Natural killer cell treated with Interleukin-12 subunit alpha and Interleukin-12 subunit beta and Interleukin-15 and Interleukin-18, amount 100 ng/mL, for 72 hours (primary cell): ENCODE results near the gene EFCAB9. TPM values are rescaled to one million over a fixed set of nuclear protein-coding genes. Genes with fewer than 3 reads are reported as not detected.
"Not testable (repeated sequence)": the region's sequence is repeated elsewhere in the genome, so short reads cannot be mapped to it uniquely, and the experiment has no call there.

Experiments used
- ATAC-seq, 2 donors: fragments of 150-1000 bp; cut with Tn5 transposase in 1 of 2; sonication (Bioruptor Pico), chemical (Tn5 transposase) in 1 of 2; 2 replicates each; pipeline ENCODE4 v1.10.0; 2021
- DNase-seq: peaks from one replicate; pipeline ENCODE4 v3.0.0; 2022; ENCODE audit warnings: low spot score
- H3K27ac Mint-ChIP-seq, 2 donors: 1 replicate in 1 of 2; 2 replicates in 1 of 2; pipeline ENCODE4 v1.8.0; 2022; ENCODE audit warnings: mixed read lengths in 2 of 2, mild to moderate bottlenecking in 1 of 2, moderate library complexity in 1 of 2
- H3K27me3 Mint-ChIP-seq, 2 donors: 1 replicate in 1 of 2; 2 replicates in 1 of 2; pipeline ENCODE4 v1.8.0; 2022; ENCODE audit warnings: mixed read lengths in 2 of 2
- H3K36me3 Mint-ChIP-seq: one replicate; pipeline ENCODE4 v1.8.0; 2022; ENCODE audit warnings: mixed read lengths
- H3K4me1 Mint-ChIP-seq, 2 donors: 1 replicate in 1 of 2; 2 replicates in 1 of 2; pipeline ENCODE4 v1.8.0; 2022; ENCODE audit warnings: low read depth in 2 of 2, mixed read lengths in 2 of 2, mild to moderate bottlenecking in 1 of 2
- H3K4me3 Mint-ChIP-seq: one replicate; pipeline ENCODE4 v1.8.0; 2022; ENCODE audit warnings: mixed read lengths
- H3K9me3 Mint-ChIP-seq: 2 replicates; pipeline ENCODE4 v1.8.0; 2022; ENCODE audit warnings: mixed read lengths
- total RNA-seq, 2 donors: library from RNA; stranded (reverse); gene quantifications; one replicate each; pipeline ENCODE4 v1.2.3, GENCODE V29; 2022

The EFCAB9 gene
- total RNA-seq, 2 donors from 2014 or later: not detected

- Mint-ChIP-seq H3K36me3 (peaks cover 26% of the 10 kb centered on the region), H3K4me1 (peaks cover 58 to 63% of the 10 kb centered on the region in 2 donors), H3K27ac (peak overlapping the region; percentile 56 to 77)
- not testable (repeated sequence) for ATAC-seq, H3K27me3 Mint-ChIP-seq, H3K9me3 Mint-ChIP-seq, DNase-seq, H3K4me3 Mint-ChIP-seq
Measured at GRCh38 chr5:172155101-172155500, 38.9 kb upstream of the EFCAB9 start.

GRCh38 chr5:172156541-172156994, 37.4 kb upstream of the EFCAB9 start:
- no peak for ATAC-seq
- peak overlapping the region; percentile 59 to 79 for H3K27ac Mint-ChIP-seq
- peaks cover 56 to 60% of the 10 kb centered on the region in 2 donors for H3K4me1 Mint-ChIP-seq
- no peak for DNase-seq
- peaks cover 26% of the 10 kb centered on the region for H3K36me3 Mint-ChIP-seq
- no peaks in the 10 kb centered on the region for H3K27me3 Mint-ChIP-seq
- no peaks in the 10 kb centered on the region for H3K9me3 Mint-ChIP-seq
- H3K4me3 Mint-ChIP-seq: no peak overlapping the region

GRCh38 chr5:172159016-172159415, 35.0 kb upstream of the EFCAB9 start:
- peaks cover 57 to 58% of the 10 kb centered on the region in 2 donors for H3K4me1 Mint-ChIP-seq
- DNase-seq (no peak), ATAC-seq (no peak)
- peaks cover 23% of the 10 kb centered on the region for H3K36me3 Mint-ChIP-seq
- H3K27me3 Mint-ChIP-seq: no peaks in the 10 kb centered on the region
- H3K4me3 Mint-ChIP-seq: no peak overlapping the region
- H3K27ac Mint-ChIP-seq: peak overlapping the region; percentile 7 to 34
- no peaks in the 10 kb centered on the region for H3K9me3 Mint-ChIP-seq

GRCh38 chr5:172160506-172160905, 33.5 kb upstream of the EFCAB9 start:
- Mint-ChIP-seq H3K36me3 (peaks cover 13% of the 10 kb centered on the region), H3K9me3 (no peaks in the 10 kb centered on the region), H3K27ac (peak overlapping the region; percentile 34 to 48), H3K4me3 (peak overlapping the region; percentile 4), H3K4me1 (peaks cover 52% of the 10 kb centered on the region in 2 donors), H3K27me3 (no peaks in the 10 kb centered on the region)
- no peak for DNase-seq
- ATAC-seq: no peak

GRCh38 chr5:172162323-172162986, 31.5 kb upstream of the EFCAB9 start:
- Mint-ChIP-seq H3K27me3 (no peaks in the 10 kb centered on the region), H3K36me3 (peaks cover 7% of the 10 kb centered on the region), H3K4me3 (no peak overlapping the region), H3K27ac (peak overlapping the region; percentile 55 to 73), H3K4me1 (peaks cover 55% of the 10 kb centered on the region in 2 donors), H3K9me3 (no peaks in the 10 kb centered on the region)
- DNase-seq: no peak
- ATAC-seq: no peak

GRCh38 chr5:172162987-172163343, 31.0 kb upstream of the EFCAB9 start:
- H3K9me3 Mint-ChIP-seq: no peaks in the 10 kb centered on the region

GRCh38 chr5:172163346-172163745, 30.6 kb upstream of the EFCAB9 start:
- Mint-ChIP-seq H3K27ac (peak overlapping the region; percentile 55 to 73), H3K9me3 (no peaks in the 10 kb centered on the region), H3K36me3 (peaks cover 5% of the 10 kb centered on the region), H3K4me1 (peaks cover 59 to 61% of the 10 kb centered on the region in 2 donors), H3K4me3 (no peak overlapping the region), H3K27me3 (no peaks in the 10 kb centered on the region)
- ATAC-seq: no peak
- no peak for DNase-seq

More at GRCh38 chr5:172162987-172163343, 31.0 kb upstream of the EFCAB9 start:
- DNase-seq (no peak), ATAC-seq (no peak)
- peak overlapping the region; percentile 55 to 73 for H3K27ac Mint-ChIP-seq
- H3K36me3 Mint-ChIP-seq: peaks cover 7% of the 10 kb centered on the region
- no peaks in the 10 kb centered on the region for H3K27me3 Mint-ChIP-seq
- no peak overlapping the region for H3K4me3 Mint-ChIP-seq
- H3K4me1 Mint-ChIP-seq: peaks cover 59 to 60% of the 10 kb centered on the region in 2 donors

GRCh38 chr5:172164769-172165212, 29.2 kb upstream of the EFCAB9 start:
- peak in 1 of 2 donors; percentile 44 for ATAC-seq
- Mint-ChIP-seq H3K27me3 (no peaks in the 10 kb centered on the region), H3K4me3 (no peak overlapping the region), H3K4me1 (peaks cover 65% of the 10 kb centered on the region in 2 donors), H3K9me3 (no peaks in the 10 kb centered on the region), H3K36me3 (no peaks in the 10 kb centered on the region), H3K27ac (peak overlapping the region; percentile 37 to 99)
- no peak for DNase-seq

GRCh38 chr5:172165465-172165864, 28.5 kb upstream of the EFCAB9 start:
- H3K27ac Mint-ChIP-seq: peak overlapping the region in 1 of 2 donors; percentile 99
- peaks cover 65 to 70% of the 10 kb centered on the region in 2 donors for H3K4me1 Mint-ChIP-seq
- no peaks in the 10 kb centered on the region for H3K9me3 Mint-ChIP-seq
- ATAC-seq (no peak), DNase-seq (no peak)
- H3K4me3 Mint-ChIP-seq: no peak overlapping the region
- H3K36me3 Mint-ChIP-seq: peaks cover 5% of the 10 kb centered on the region
- no peaks in the 10 kb centered on the region for H3K27me3 Mint-ChIP-seq

GRCh38 chr5:172166030-172166826, 27.7 kb upstream of the EFCAB9 start:
- DNase-seq (no peak), ATAC-seq (no peak)
- Mint-ChIP-seq H3K9me3 (no peaks in the 10 kb centered on the region), H3K4me3 (no peak overlapping the region), H3K27me3 (no peaks in the 10 kb centered on the region), H3K27ac (peak overlapping the region; percentile 97 to 99), H3K4me1 (peaks cover 66 to 71% of the 10 kb centered on the region in 2 donors), H3K36me3 (peaks cover 6% of the 10 kb centered on the region)

- Mint-ChIP-seq H3K36me3 (peaks cover 6% of the 10 kb centered on the region), H3K27ac (peak overlapping the region; percentile 97 to 99)
Measured at GRCh38 chr5:172167895-172168294, 26.1 kb upstream of the EFCAB9 start.

GRCh38 chr5:172168311-172168710, 25.7 kb upstream of the EFCAB9 start:
- no peaks in the 10 kb centered on the region for H3K9me3 Mint-ChIP-seq
- peaks cover 6% of the 10 kb centered on the region for H3K36me3 Mint-ChIP-seq
- peaks cover 67 to 71% of the 10 kb centered on the region in 2 donors for H3K4me1 Mint-ChIP-seq
- DNase-seq: no peak
- H3K4me3 Mint-ChIP-seq: peak overlapping the region; percentile 68
- H3K27me3 Mint-ChIP-seq: no peaks in the 10 kb centered on the region
- peak overlapping the region; percentile 97 to 99 for H3K27ac Mint-ChIP-seq
- peak in 1 of 2 donors; percentile 55 for ATAC-seq

More at GRCh38 chr5:172167895-172168294, 26.1 kb upstream of the EFCAB9 start:
- no peak for DNase-seq
- H3K4me1 Mint-ChIP-seq: peaks cover 67 to 71% of the 10 kb centered on the region in 2 donors
- peak overlapping the region; percentile 68 for H3K4me3 Mint-ChIP-seq
- no peaks in the 10 kb centered on the region for H3K9me3 Mint-ChIP-seq
- H3K27me3 Mint-ChIP-seq: no peaks in the 10 kb centered on the region
- ATAC-seq: peak in 1 of 2 donors; percentile 11

- DNase-seq: no peak
- Mint-ChIP-seq H3K27ac (peak overlapping the region; percentile 97 to 99), H3K4me1 (peaks cover 71 to 75% of the 10 kb centered on the region in 2 donors), H3K36me3 (peaks cover 6% of the 10 kb centered on the region), H3K9me3 (no peaks in the 10 kb centered on the region), H3K27me3 (no peaks in the 10 kb centered on the region), H3K4me3 (peak overlapping the region; percentile 68)
- no peak for ATAC-seq
Measured at GRCh38 chr5:172169216-172169615, 24.8 kb upstream of the EFCAB9 start.

GRCh38 chr5:172170251-172170701, 23.7 kb upstream of the EFCAB9 start:
- H3K4me3 Mint-ChIP-seq: peak overlapping the region; percentile 68
- DNase-seq (no peak), ATAC-seq (peak in 1 of 2 donors; percentile 25)
- H3K9me3 Mint-ChIP-seq: no peaks in the 10 kb centered on the region
- H3K4me1 Mint-ChIP-seq: peaks cover 78 to 82% of the 10 kb centered on the region in 2 donors
- H3K36me3 Mint-ChIP-seq: peaks cover 6% of the 10 kb centered on the region
- peak overlapping the region; percentile 97 to 99 for H3K27ac Mint-ChIP-seq
- no peaks in the 10 kb centered on the region for H3K27me3 Mint-ChIP-seq
